Osteocyte (in vitro differentiated cells): ENCODE data around the gene SGMS1. TPM values are rescaled to one million over a fixed set of nuclear protein-coding genes. Genes with fewer than 3 reads are reported as not detected.

Experiments
- DNase-seq: peaks from one replicate; pipeline ENCODE4 v3.0.0; 2021; ENCODE audit warnings: mixed read lengths; ENCODE audit not compliant: unreplicated experiment; ENCODE audit errors: extremely low spot score
- H3K27ac Mint-ChIP-seq: one replicate; pipeline ENCODE4 v1.8.0; 2021; ENCODE audit warnings: mild to moderate bottlenecking, mixed read lengths; ENCODE audit not compliant: unreplicated experiment
- H3K27me3 Mint-ChIP-seq: one replicate; pipeline ENCODE4 v1.8.0; 2021; ENCODE audit warnings: mixed read lengths; ENCODE audit not compliant: unreplicated experiment
- H3K36me3 Mint-ChIP-seq: one replicate; pipeline ENCODE4 v1.8.0; 2021; ENCODE audit warnings: mixed read lengths; ENCODE audit not compliant: unreplicated experiment
- H3K4me1 Mint-ChIP-seq: one replicate; pipeline ENCODE4 v1.8.0; 2021; ENCODE audit warnings: mixed read lengths; ENCODE audit not compliant: unreplicated experiment
- H3K4me3 Mint-ChIP-seq: one replicate; pipeline ENCODE4 v1.8.0; 2021; ENCODE audit warnings: mild to moderate bottlenecking, moderate library complexity, mixed read lengths; ENCODE audit not compliant: unreplicated experiment
- H3K9me3 Mint-ChIP-seq: one replicate; pipeline ENCODE4 v1.8.0; 2021; ENCODE audit warnings: mixed read lengths; ENCODE audit not compliant: unreplicated experiment
- CTCF ChIP-seq: fragments of 200-600 bp; sonication (generic); IDR thresholded peaks from 2 replicates; pipeline ENCODE4 v1.5.0; 2021; ENCODE audit warnings: antibody characterized with exemption, mild to moderate bottlenecking, moderate library complexity
- total RNA-seq: library from RNA; stranded (reverse); gene quantifications from 2 replicates; pipeline ENCODE4 v1.2.1, GENCODE V29; 2021

The SGMS1 gene
- total RNA-seq, 1 donor from 2014 or later = 21.0 TPM

- H3K36me3 Mint-ChIP-seq = peaks cover 4% of the 10 kb centered on the region
- TF ChIP-seq CTCF = no peak
- DNase-seq = no peak
- no peaks in the 10 kb centered on the region for H3K27me3 Mint-ChIP-seq
- no peaks in the 10 kb centered on the region for H3K9me3 Mint-ChIP-seq
- H3K4me3 Mint-ChIP-seq = no peak overlapping the region
- H3K27ac Mint-ChIP-seq = no peak overlapping the region
- peaks cover 21% of the 10 kb centered on the region for H3K4me1 Mint-ChIP-seq
Observed at GRCh38 chr10:50516171-50516570, 107.6 kb downstream of the SGMS1 start.

- Mint-ChIP-seq H3K27ac (no peak overlapping the region), H3K4me1 (peaks cover 21% of the 10 kb centered on the region), H3K9me3 (no peaks in the 10 kb centered on the region), H3K4me3 (no peak overlapping the region), H3K36me3 (peaks cover 4% of the 10 kb centered on the region), H3K27me3 (no peaks in the 10 kb centered on the region)
- no peak for TF ChIP-seq CTCF
- no peak for DNase-seq
Observed at GRCh38 chr10:50515420-50515819, 108.3 kb downstream of the SGMS1 start.

- Mint-ChIP-seq H3K9me3 (no peaks in the 10 kb centered on the region), H3K36me3 (peaks cover 4% of the 10 kb centered on the region), H3K27me3 (no peaks in the 10 kb centered on the region), H3K4me3 (no peak overlapping the region), H3K4me1 (peaks cover 21% of the 10 kb centered on the region), H3K27ac (no peak overlapping the region)
- TF ChIP-seq CTCF = no peak
- DNase-seq = no peak
Observed at GRCh38 chr10:50514995-50515394, 108.8 kb downstream of the SGMS1 start.

GRCh38 chr10:50513956-50514355 is 109.8 kb downstream of the SGMS1 start:
- peaks cover 4% of the 10 kb centered on the region for H3K36me3 Mint-ChIP-seq
- TF ChIP-seq CTCF = no peak
- no peaks in the 10 kb centered on the region for H3K27me3 Mint-ChIP-seq
- peaks cover 25% of the 10 kb centered on the region for H3K4me1 Mint-ChIP-seq
- no peak overlapping the region for H3K4me3 Mint-ChIP-seq
- H3K9me3 Mint-ChIP-seq = no peaks in the 10 kb centered on the region
- H3K27ac Mint-ChIP-seq = no peak overlapping the region
- DNase-seq = no peak

- H3K4me1 Mint-ChIP-seq = peaks cover 23% of the 10 kb centered on the region
- H3K27ac Mint-ChIP-seq = no peak overlapping the region
- no peaks in the 10 kb centered on the region for H3K9me3 Mint-ChIP-seq
- no peak overlapping the region for H3K4me3 Mint-ChIP-seq
- H3K36me3 Mint-ChIP-seq = peaks cover 2% of the 10 kb centered on the region
- H3K27me3 Mint-ChIP-seq = no peaks in the 10 kb centered on the region
- no peak for TF ChIP-seq CTCF
- DNase-seq = no peak
Observed at GRCh38 chr10:50512743-50513416, 110.9 kb downstream of the SGMS1 start.
